Activated CD8-positive, alpha-beta T cell treated with anti-CD3 and anti-CD28 coated beads for 36 hours (primary cell): ENCODE measurements around the gene CTTNBP2NL. TPM values are rescaled to one million over a fixed set of nuclear protein-coding genes. Genes with fewer than 3 reads are reported as not detected.
"Not testable (repeated sequence)": the region's sequence is repeated elsewhere in the genome, so short reads cannot be mapped to it uniquely, and the experiment has no call there.

Experiments
- ATAC-seq: fragments of 200-7000 bp; cut with Tn5 transposase; one replicate; pipeline ENCODE4 v1.10.0; 2021; ENCODE audit warnings: mild to moderate bottlenecking, moderate library complexity
- CTCF ChIA-PET: fragments of 350-600 bp; sonication (Branson Sonifier 250); formaldehyde crosslinking; loops from one replicate; lab custom pipeline; 2021; ENCODE audit warnings: antibody characterized with exemption; lab: Charles Lee
- POLR2A ChIA-PET: fragments of 350-600 bp; sonication (Branson Sonifier 250); formaldehyde crosslinking; loops from one replicate; lab custom pipeline; 2021; ENCODE audit warnings: antibody characterized with exemption; lab: Charles Lee
- DNase-seq: peaks from one replicate; pipeline ENCODE4 v3.0.0-alpha.2; 2020
- H3K27ac Mint-ChIP-seq: one replicate; pipeline ENCODE4 v1.8.0; 2021; ENCODE audit warnings: mild to moderate bottlenecking, mixed read lengths
- H3K27me3 Mint-ChIP-seq: one replicate; pipeline ENCODE4 v1.8.0; 2021; ENCODE audit warnings: mixed read lengths
- H3K36me3 Mint-ChIP-seq: one replicate; pipeline ENCODE4 v1.8.0; 2021; ENCODE audit warnings: low read depth, mixed read lengths
- H3K4me1 Mint-ChIP-seq: one replicate; pipeline ENCODE4 v1.8.0; 2021; ENCODE audit warnings: low read depth, mixed read lengths
- H3K4me3 Mint-ChIP-seq: one replicate; pipeline ENCODE4 v1.8.0; 2021; ENCODE audit warnings: mild to moderate bottlenecking, moderate library complexity, mixed read lengths
- H3K9me3 Mint-ChIP-seq: one replicate; pipeline ENCODE4 v1.8.0; 2021; ENCODE audit warnings: mixed read lengths
- intact Hi-C: fragments of 100-400 bp; cut with micrococcal nuclease; formaldehyde crosslinking; loops from one replicate; pipeline ENCODE4 v1.10.0; 2022
- total RNA-seq, 2 experiments: library from RNA; stranded (reverse); gene quantifications; one replicate each; pipeline ENCODE4 v1.2.3, GENCODE V29; 2021
- TF ChIP-seq, protein P1 (sequence below): fragments of 200-600 bp; IDR thresholded peaks from one replicate; pipeline ENCODE4 v1.8.0; 2022; ENCODE audit warnings: antibody characterized with exemption, mild to moderate bottlenecking

Gene CTTNBP2NL
- total RNA-seq, 2 experiments from 2014 or later: 1.1 to 1.7 TPM

DNA sequence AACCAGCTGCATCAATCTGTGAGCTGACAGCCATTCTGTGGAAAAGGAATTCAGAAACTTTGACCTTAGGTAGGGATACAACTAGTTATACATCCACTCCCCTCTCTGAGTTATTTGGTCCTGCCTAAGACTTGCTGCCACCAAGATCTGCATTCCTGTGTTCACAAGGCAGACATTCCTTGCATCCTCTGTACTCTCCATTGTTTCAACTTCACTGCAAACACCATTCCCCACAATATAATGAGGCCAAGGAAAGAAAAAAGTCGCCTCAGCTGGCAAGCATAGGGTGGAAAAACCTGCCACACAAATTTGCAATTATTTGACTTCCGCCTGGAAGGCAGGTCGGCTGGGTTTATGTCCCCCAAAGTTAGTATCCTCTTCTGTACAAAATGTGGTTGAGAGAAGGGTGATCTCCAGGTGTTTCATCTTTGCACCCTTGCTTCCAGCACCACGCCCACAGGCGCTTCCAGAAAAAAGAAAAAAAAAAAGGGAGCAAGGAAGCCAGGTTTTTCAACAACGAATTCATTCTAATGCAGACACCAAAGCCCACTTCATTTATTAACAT is 676 bp upstream of the CTTNBP2NL start:
- H3K27ac Mint-ChIP-seq: no peak overlapping the region

DNA sequence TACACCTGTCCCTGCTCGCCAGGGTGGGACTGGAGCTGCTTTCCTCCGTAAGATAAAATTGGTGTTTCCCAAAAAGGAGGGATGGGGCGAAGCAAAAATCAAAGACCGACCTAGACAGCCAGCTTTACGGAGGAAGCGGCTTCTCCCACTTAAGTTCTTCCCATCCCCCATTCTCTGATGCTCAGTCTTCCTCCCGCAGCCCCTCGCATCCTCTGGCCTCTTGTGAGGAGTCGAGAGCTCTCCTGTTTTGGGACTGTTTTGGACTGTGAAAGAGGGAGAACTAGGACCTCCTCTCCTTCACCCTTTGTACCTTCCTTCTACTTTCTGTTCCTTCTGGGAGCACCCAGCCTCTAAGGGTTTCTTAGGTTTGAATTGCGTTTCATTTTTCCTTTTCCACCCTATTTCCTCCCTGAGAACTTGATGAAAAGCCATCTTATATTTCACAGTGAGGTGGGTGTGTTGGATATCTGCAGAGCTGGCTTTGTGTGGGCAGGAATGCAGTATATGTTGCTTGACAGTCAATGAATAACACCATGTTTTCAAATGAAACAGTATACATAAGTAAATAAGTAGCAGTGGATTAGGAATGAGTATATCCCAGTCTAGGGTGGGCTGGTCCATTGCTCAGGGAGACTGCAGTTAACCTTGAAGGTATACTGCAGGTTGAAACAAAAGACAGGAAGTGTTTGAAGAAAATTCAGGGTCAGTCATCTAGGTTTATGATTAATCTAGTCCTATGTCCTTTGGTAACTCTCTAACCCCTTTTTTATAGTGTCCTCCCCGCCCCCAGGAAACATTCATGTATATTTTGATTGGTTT is 848 bp downstream of the CTTNBP2NL start:
- intact Hi-C loops: no loop called here
- ChIA-PET CTCF (interaction anchor here (0.7 to 10.3 kb wide), 3 partner anchors 26 to 217 kb away, joined by 3 to 122 read pairs (median 3); no protein-coding TSS in a partner anchor), POLR2A (interaction anchor here (0.9 to 2.1 kb wide), 2 partner anchors 40 to 105 kb away, joined by 3 to 5 read pairs; no protein-coding TSS in a partner anchor)
- TF ChIP-seq, protein P1, sequence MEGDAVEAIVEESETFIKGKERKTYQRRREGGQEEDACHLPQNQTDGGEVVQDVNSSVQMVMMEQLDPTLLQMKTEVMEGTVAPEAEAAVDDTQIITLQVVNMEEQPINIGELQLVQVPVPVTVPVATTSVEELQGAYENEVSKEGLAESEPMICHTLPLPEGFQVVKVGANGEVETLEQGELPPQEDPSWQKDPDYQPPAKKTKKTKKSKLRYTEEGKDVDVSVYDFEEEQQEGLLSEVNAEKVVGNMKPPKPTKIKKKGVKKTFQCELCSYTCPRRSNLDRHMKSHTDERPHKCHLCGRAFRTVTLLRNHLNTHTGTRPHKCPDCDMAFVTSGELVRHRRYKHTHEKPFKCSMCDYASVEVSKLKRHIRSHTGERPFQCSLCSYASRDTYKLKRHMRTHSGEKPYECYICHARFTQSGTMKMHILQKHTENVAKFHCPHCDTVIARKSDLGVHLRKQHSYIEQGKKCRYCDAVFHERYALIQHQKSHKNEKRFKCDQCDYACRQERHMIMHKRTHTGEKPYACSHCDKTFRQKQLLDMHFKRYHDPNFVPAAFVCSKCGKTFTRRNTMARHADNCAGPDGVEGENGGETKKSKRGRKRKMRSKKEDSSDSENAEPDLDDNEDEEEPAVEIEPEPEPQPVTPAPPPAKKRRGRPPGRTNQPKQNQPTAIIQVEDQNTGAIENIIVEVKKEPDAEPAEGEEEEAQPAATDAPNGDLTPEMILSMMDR: no peak
- Mint-ChIP-seq H3K4me1 (peaks cover 25% of the 10 kb centered on the region), H3K4me3 (peak overlapping the region; percentile 84), H3K27ac (no peak overlapping the region), H3K36me3 (no peaks in the 10 kb centered on the region), H3K27me3 (peaks cover 36% of the 10 kb centered on the region), H3K9me3 (no peaks in the 10 kb centered on the region)
- no peak for ATAC-seq
- DNase-seq: no peak

More for the DNA sequence above, 676 bp upstream of the CTTNBP2NL start:
- Mint-ChIP-seq H3K9me3 (no peaks in the 10 kb centered on the region), H3K4me3 (peak overlapping the region; percentile 84), H3K27me3 (peaks cover 39% of the 10 kb centered on the region), H3K36me3 (no peaks in the 10 kb centered on the region), H3K4me1 (peaks cover 29% of the 10 kb centered on the region)
- CTCF ChIA-PET: interaction anchor here (0.6 to 10.3 kb wide), 4 partner anchors 70 to 315 kb away, joined by 3 to 122 read pairs (median 6); no protein-coding TSS in a partner anchor
- DNase-seq: no peak
- TF ChIP-seq, protein P1: no peak
- ATAC-seq: no peak
- intact Hi-C loops: no loop called here
- POLR2A ChIA-PET: interaction anchor here (0.5 kb wide), 1 partner anchor 708 kb away, joined by 3 read pairs; no protein-coding TSS in a partner anchor

DNA sequence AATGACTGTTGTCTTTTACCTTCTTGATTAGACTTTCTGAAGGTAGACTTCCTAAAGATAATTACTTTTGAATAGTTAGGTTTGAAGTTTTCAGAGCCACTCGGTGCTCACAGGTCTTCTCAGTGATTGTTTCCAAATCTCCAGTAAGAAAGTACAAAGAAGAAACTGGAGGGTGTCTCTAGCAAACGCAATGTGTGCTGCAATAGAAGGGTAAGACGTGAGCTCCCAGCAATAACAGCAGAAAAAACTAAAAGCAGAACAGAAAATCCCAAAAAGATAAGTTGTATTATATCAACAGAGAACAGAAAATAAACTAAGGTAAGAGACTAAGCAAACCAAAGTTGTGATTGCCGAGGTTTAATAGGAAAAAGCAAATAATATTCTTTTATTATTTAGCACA is 1.8 kb downstream of the CTTNBP2NL start:
- peaks cover 25% of the 10 kb centered on the region for H3K4me1 Mint-ChIP-seq
- POLR2A ChIA-PET: interaction anchor here (2.1 kb wide), 1 partner anchor 104 kb away, joined by 5 read pairs; no protein-coding TSS in a partner anchor
- CTCF ChIA-PET: interaction anchor here (10.3 kb wide), 1 partner anchor 67 kb away, joined by 122 read pairs; no protein-coding TSS in a partner anchor

DNA sequence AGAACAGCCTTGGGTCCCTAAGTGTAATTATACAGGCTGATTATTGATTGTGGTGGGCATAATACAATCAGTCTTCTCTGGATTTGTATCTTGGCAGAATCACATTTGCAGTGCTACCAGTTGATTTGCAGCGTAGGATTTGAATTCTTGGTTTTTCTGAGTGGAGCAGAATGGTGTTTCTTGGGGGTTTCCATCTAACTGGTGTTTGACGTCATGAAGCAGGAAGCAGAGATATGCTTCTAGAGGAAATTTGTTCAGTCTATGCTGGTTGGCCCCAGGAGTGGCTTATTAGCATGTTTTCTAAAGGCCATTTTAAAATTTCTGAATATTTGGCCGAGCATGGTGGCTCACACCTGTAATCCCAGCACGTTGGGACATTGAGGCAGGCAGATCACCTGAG is 3.4 kb downstream of the CTTNBP2NL start:
- CTCF ChIA-PET: interaction anchor here (2.1 kb wide), 1 partner anchor 8 kb away, joined by 12 read pairs; no protein-coding TSS in a partner anchor
- POLR2A ChIA-PET: interaction anchor here (0.7 kb wide), 1 partner anchor 205 kb away, joined by 3 read pairs; no protein-coding TSS in a partner anchor
- Mint-ChIP-seq H3K36me3 (no peaks in the 10 kb centered on the region), H3K9me3 (no peaks in the 10 kb centered on the region), H3K27ac (no peak overlapping the region), H3K27me3 (peaks cover 22% of the 10 kb centered on the region), H3K4me1 (peaks cover 20% of the 10 kb centered on the region), H3K4me3 (no peak overlapping the region)
- TF ChIP-seq, protein P1: no peak
- intact Hi-C loops: no loop called here
- ATAC-seq (no peak), DNase-seq (no peak)

More for the DNA sequence above, 1.8 kb downstream of the CTTNBP2NL start:
- Mint-ChIP-seq H3K9me3 (no peaks in the 10 kb centered on the region), H3K36me3 (no peaks in the 10 kb centered on the region), H3K27me3 (peaks cover 31% of the 10 kb centered on the region), H3K4me3 (no peak overlapping the region), H3K27ac (no peak overlapping the region)
- TF ChIP-seq, protein P1: no peak
- ATAC-seq (no peak), DNase-seq (no peak)
- intact Hi-C loops: no loop called here

DNA sequence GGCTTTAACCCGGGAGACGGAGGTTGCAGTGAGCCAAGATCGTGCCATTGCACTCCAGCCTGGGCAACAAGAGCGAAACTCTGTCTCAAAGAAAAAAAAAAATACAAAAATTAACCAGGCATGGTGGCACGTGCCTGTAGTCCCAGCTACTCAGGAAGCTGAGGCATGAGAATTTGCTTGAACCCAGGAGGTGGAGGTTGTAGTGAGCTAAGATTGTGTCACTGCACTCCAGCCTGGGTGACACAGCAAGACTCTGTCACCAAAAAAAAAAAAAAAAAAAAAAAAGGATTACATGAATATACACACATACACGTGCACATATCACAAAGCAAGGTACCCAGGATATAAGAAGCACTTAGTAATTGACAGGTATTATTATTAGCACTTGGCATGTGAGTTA is 4.7 kb downstream of the CTTNBP2NL start:
- POLR2A ChIA-PET, ATAC-seq, H3K4me3 Mint-ChIP-seq, intact Hi-C loops, H3K36me3 Mint-ChIP-seq, H3K9me3 Mint-ChIP-seq, DNase-seq, H3K27ac Mint-ChIP-seq: not testable (repeated sequence)
- Mint-ChIP-seq H3K4me1 (peaks cover 12% of the 10 kb centered on the region), H3K27me3 (peaks cover 18% of the 10 kb centered on the region)
- CTCF ChIA-PET: interaction anchor here (1.0 to 2.1 kb wide), 2 partner anchors 10 kb away, joined by 3 to 12 read pairs; no protein-coding TSS in a partner anchor
